Hepatocyte (in vitro differentiated cells): ENCODE measurements around the gene ILF3. TPM values are rescaled to one million over a fixed set of nuclear protein-coding genes. Genes with fewer than 3 reads are reported as not detected.

Experiments used
- DNase-seq: peaks from one replicate; pipeline ENCODE4 v3.0.0-alpha.2; 2016; ENCODE audit warnings: low spot score
- H2AFZ ChIP-seq: fragments of 200-600 bp; sonication (generic); 2 replicates; pipeline ENCODE4 v1.6.0; 2016; ENCODE audit warnings: antibody characterized with exemption, mild to moderate bottlenecking
- H3K27ac ChIP-seq: fragments of 200-600 bp; sonication (generic); 2 replicates; pipeline ENCODE4 v1.5.1; 2016; ENCODE audit warnings: mild to moderate bottlenecking
- H3K27me3 ChIP-seq: fragments of 200-600 bp; sonication (generic); 2 replicates; pipeline ENCODE4 v1.6.1; 2016
- H3K36me3 ChIP-seq: fragments of 200-600 bp; sonication (generic); replicated peaks from 2 replicates; pipeline ENCODE4 v1.5.1; 2016; ENCODE audit warnings: low read depth; ENCODE audit not compliant: insufficient read depth
- H3K4me1 ChIP-seq: fragments of 200-600 bp; sonication (generic); 2 replicates; pipeline ENCODE4 v1.5.1; 2016; ENCODE audit warnings: mild to moderate bottlenecking, moderate library complexity; ENCODE audit not compliant: insufficient read depth
- H3K4me2 ChIP-seq: fragments of 200-600 bp; sonication (generic); 2 replicates; pipeline ENCODE4 v1.6.0; 2016
- H3K4me3 ChIP-seq: fragments of 200-600 bp; sonication (generic); 2 replicates; pipeline ENCODE4 v1.5.1; 2016; ENCODE audit warnings: mild to moderate bottlenecking
- H3K79me2 ChIP-seq: fragments of 200-600 bp; sonication (generic); 2 replicates; pipeline ENCODE4 v1.6.0; 2017; ENCODE audit warnings: mild to moderate bottlenecking
- H3K9me2 ChIP-seq: fragments of 200-600 bp; sonication (generic); replicated peaks from 2 replicates; pipeline ENCODE4 v1.6.0; 2017; ENCODE audit warnings: mild to moderate bottlenecking; ENCODE audit not compliant: insufficient read depth
- H3K9me3 ChIP-seq: fragments of 200-600 bp; sonication (generic); 2 replicates; pipeline ENCODE4 v1.5.1; 2016; ENCODE audit warnings: low read depth, mild to moderate bottlenecking
- H4K20me1 ChIP-seq: fragments of 200-600 bp; sonication (generic); 2 replicates; pipeline ENCODE4 v1.6.0; 2016; ENCODE audit warnings: mild to moderate bottlenecking; ENCODE audit not compliant: insufficient read depth, poor library complexity, severe bottlenecking
- CTCF ChIP-seq: fragments of 200-600 bp; sonication (generic); IDR thresholded peaks from 2 replicates; pipeline ENCODE4 v1.5.1; 2016; ENCODE audit warnings: antibody characterized with exemption, mild to moderate bottlenecking; ENCODE audit not compliant: poor library complexity
- EZH2 ChIP-seq: fragments of 200-600 bp; sonication (generic); IDR thresholded peaks from 2 replicates; pipeline ENCODE4 v1.6.1; 2016; ENCODE audit warnings: antibody characterized with exemption, mild to moderate bottlenecking, borderline replicate concordance
- EZH2phosphoT487 ChIP-seq: fragments of 200-600 bp; sonication (generic); IDR thresholded peaks from one replicate; pipeline ENCODE4 v1.6.1; 2018; ENCODE audit warnings: antibody characterized with exemption, mild to moderate bottlenecking, low read depth, moderate library complexity; ENCODE audit not compliant: unreplicated experiment, severe bottlenecking
- WGBS: methylation state at CpG from one replicate; pipeline ENCODE4 v1.1.6; 2016; ENCODE audit warnings: low lambda C conversion rate; ENCODE audit errors: missing lambda C conversion rate; 5-methylcytosine and 5-hydroxymethylcytosine counted together
- polyA plus RNA-seq: library from polyadenylated mRNA; unstranded; fragments of >200 nt; fragmentation: Nextera tagmentation; extraction: Ambion mirVana; gene quantifications from 2 replicates; pipeline ENCODE4 v1.2.1, GENCODE V29; 2016
- total RNA-seq: library from RNA; depleted of rRNA; stranded (reverse); fragments of >200 nt; gene quantifications from 2 replicates; pipeline ENCODE4 v1.2.3, GENCODE V29; 2014

ILF3 gene
- total and polyA plus RNA-seq, 2 experiments from 2014 or later = 120 to 149 TPM

DNA sequence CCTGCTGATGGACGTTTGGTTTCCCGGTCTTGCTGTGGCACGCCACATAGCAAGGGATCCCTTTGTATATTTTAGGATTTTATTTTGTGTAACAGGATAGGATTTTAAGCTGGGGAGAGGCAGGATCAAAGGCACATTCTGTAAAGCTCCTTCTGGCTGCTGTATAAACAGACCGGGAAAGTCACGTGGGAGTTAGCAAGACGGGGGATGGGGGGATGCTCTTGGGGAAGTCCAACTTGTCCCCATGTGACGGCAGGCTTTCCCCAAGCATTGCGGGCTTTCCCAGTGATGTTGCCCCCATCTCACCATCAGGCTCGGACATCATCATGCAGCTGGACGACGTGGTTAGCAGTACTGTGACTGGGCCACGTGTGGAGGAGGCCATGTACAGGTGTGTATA, 52.8 kb downstream of the ILF3 start:
- no peak for TF ChIP-seq CTCF
- no peak for TF ChIP-seq EZH2phosphoT487
- TF ChIP-seq EZH2 = no peak
- Histone ChIP-seq H4K20me1 (no peaks in the 10 kb centered on the region), H2AFZ (no peak overlapping the region), H3K79me2 (no peaks in the 10 kb centered on the region), H3K27ac (no peak overlapping the region), H3K36me3 (no peaks in the 10 kb centered on the region), H3K4me1 (no peaks in the 10 kb centered on the region), H3K4me2 (no peak overlapping the region), H3K4me3 (no peak overlapping the region), H3K9me2 (no peaks in the 10 kb centered on the region), H3K27me3 (no peaks in the 10 kb centered on the region), H3K9me3 (no peaks in the 10 kb centered on the region)
- WGBS = 45% methylated on average over 12 of the region's 12 CpGs
- peak; percentile 49 for DNase-seq

DNA sequence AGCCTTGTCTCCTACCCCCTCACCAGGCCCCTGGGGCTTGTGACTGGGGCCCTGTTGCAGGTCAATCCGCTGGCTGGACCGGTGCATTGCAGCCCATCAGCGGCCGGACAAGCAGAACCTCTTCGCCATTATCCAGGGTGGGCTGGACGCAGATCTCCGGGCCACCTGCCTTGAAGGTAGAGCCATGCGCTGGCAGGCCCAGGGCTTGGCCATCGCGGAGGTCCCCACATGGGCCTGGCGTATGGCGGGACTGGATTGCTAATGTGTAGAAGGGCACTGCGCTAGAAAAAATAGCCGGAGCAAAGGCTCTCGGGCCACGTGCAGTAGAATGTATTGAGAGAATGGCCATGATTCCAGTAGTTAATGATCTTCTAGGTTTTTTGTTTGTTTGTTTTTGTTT, 53.3 kb downstream of the ILF3 start:
- no peak overlapping the region for H3K4me2 ChIP-seq
- no peak overlapping the region for H2AFZ ChIP-seq
- no peaks in the 10 kb centered on the region for H3K4me1 ChIP-seq
- H3K9me3 ChIP-seq = no peaks in the 10 kb centered on the region
- no peaks in the 10 kb centered on the region for H3K27me3 ChIP-seq
- H4K20me1 ChIP-seq = no peaks in the 10 kb centered on the region
- TF ChIP-seq CTCF = no peak
- no peak for TF ChIP-seq EZH2
- TF ChIP-seq EZH2phosphoT487 = no peak
- no peaks in the 10 kb centered on the region for H3K36me3 ChIP-seq
- H3K4me3 ChIP-seq = no peak overlapping the region
- no peak for DNase-seq
- no peaks in the 10 kb centered on the region for H3K79me2 ChIP-seq
- H3K27ac ChIP-seq = no peak overlapping the region
- 97% methylated on average over 16 of the region's 16 CpGs for WGBS
- H3K9me2 ChIP-seq = no peaks in the 10 kb centered on the region

GRCh38 chr19:10708291-10708690, 54.1 kb downstream of the ILF3 start:
- TF ChIP-seq EZH2phosphoT487 (no peak), CTCF (no peak), EZH2 (no peak)
- no peaks in the 10 kb centered on the region for H3K4me1 ChIP-seq
- no peaks in the 10 kb centered on the region for H3K27me3 ChIP-seq
- H3K36me3 ChIP-seq = no peaks in the 10 kb centered on the region
- WGBS = 96% methylated on average over 7 of the region's 7 CpGs
- no peak overlapping the region for H3K4me2 ChIP-seq
- H3K79me2 ChIP-seq = no peaks in the 10 kb centered on the region
- no peak overlapping the region for H2AFZ ChIP-seq
- H3K27ac ChIP-seq = no peak overlapping the region
- no peak for DNase-seq
- H3K4me3 ChIP-seq = no peak overlapping the region
- no peaks in the 10 kb centered on the region for H3K9me3 ChIP-seq
- no peaks in the 10 kb centered on the region for H4K20me1 ChIP-seq
- no peaks in the 10 kb centered on the region for H3K9me2 ChIP-seq

- no peaks in the 10 kb centered on the region for H3K9me3 ChIP-seq
- WGBS = 89% methylated on average over 14 of the region's 14 CpGs
- H3K4me3 ChIP-seq = no peak overlapping the region
- H4K20me1 ChIP-seq = no peaks in the 10 kb centered on the region
- no peak overlapping the region for H3K4me2 ChIP-seq
- DNase-seq = no peak
- no peak overlapping the region for H2AFZ ChIP-seq
- no peak overlapping the region for H3K27ac ChIP-seq
- H3K9me2 ChIP-seq = no peaks in the 10 kb centered on the region
- H3K4me1 ChIP-seq = no peaks in the 10 kb centered on the region
- H3K27me3 ChIP-seq = no peaks in the 10 kb centered on the region
- TF ChIP-seq EZH2phosphoT487 = no peak
- TF ChIP-seq CTCF = no peak
- no peak for TF ChIP-seq EZH2
- H3K79me2 ChIP-seq = no peaks in the 10 kb centered on the region
- no peaks in the 10 kb centered on the region for H3K36me3 ChIP-seq
These were observed 57.9 kb downstream of the ILF3 start for GRCh38 chr19:10712045-10712444.
